NCI-H2227 treated with DMSO at 0.1 percent for 48 hours (cell line): ENCODE results near the gene WDPCP.
A peak's percentile ranks its signal among the peaks of the same experiment; 100 is the strongest.
"Not testable (repeated sequence)": the region's sequence is repeated elsewhere in the genome, so short reads cannot be mapped to it uniquely, and the experiment has no call there.

Experiments used
- DNase-seq: peaks from one replicate; lab custom pipeline; 2025; lab: John Stamatoyannopoulos, UW

WDPCP gene, protein sequence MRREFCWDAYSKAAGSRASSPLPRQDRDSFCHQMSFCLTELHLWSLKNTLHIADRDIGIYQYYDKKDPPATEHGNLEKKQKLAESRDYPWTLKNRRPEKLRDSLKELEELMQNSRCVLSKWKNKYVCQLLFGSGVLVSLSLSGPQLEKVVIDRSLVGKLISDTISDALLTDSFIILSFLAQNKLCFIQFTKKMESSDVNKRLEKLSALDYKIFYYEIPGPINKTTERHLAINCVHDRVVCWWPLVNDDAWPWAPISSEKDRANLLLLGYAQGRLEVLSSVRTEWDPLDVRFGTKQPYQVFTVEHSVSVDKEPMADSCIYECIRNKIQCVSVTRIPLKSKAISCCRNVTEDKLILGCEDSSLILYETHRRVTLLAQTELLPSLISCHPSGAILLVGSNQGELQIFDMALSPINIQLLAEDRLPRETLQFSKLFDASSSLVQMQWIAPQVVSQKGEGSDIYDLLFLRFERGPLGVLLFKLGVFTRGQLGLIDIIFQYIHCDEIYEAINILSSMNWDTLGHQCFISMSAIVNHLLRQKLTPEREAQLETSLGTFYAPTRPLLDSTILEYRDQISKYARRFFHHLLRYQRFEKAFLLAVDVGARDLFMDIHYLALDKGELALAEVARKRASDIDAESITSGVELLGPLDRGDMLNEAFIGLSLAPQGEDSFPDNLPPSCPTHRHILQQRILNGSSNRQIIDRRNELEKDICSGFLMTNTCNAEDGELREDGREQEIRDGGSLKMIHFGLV

DNA sequence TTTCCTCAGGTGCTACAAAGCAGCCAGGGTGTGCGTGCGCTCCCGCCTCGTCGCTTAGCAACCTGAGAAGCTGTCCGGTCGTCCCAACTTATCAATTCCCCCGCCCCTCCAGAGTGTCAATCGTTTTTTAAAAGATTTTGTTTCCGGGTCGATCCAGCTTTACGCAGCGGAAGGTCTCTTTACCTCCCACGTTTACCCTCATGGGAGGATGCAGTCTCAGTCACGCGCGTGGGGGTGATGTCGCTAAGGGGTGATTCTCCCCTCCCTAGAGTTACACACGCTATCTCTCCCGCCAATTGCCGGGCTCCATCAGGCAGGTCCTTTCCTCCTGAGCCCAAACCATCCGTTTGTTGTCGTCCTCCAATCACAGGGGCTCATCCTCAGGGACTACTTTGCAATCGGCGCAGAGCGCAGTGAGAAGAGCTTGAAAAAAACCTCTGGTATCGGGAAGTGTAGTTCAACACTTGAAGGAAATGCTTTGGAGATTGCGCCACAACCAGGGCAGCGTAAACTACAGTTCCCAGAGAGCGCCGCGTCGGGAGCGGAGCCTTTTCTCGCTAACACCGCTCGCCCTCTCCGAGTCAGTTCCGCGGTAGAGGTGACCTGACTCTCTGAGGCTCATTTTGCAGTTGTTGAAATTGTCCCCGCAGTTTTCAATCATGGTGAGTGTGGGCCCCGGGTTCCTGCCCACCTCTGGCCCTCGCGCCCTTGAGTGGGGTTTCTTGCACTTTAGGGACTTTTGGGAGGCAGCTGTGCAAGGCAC lies at the start of gene WDPCP, which contains the start of gene MDH1:
Gene WDPCP, minus strand, starts transcription at position 93 of the 763 bp plus-strand sequence. CDS start 206 bp downstream, outside the sequence.
Gene MDH1, plus strand, starts transcription at position 579 of the 763 bp plus-strand sequence. Its CDS starts 81 bp downstream, at position 660.
- peak; percentile 99 for DNase-seq

DNA sequence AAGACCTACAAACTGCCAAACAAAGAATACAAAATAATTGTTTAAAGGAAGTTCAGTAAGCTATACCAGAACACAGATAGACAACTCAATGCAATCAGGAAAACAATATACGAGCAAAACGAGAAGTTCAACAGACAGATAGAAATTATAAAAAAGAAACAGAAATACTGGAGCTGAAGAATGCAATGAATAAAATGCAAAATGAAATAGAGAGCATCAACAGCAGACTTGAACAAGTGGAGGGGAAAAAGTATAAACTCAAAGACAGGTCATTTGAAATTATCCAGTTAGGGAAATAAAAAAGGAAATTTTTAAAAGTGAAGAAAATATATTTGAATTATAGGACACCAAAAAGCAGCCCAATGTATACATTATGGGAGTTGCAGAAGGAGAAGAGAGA lies 44.1 kb upstream of the WDPCP start:
- no peak for DNase-seq

DNA sequence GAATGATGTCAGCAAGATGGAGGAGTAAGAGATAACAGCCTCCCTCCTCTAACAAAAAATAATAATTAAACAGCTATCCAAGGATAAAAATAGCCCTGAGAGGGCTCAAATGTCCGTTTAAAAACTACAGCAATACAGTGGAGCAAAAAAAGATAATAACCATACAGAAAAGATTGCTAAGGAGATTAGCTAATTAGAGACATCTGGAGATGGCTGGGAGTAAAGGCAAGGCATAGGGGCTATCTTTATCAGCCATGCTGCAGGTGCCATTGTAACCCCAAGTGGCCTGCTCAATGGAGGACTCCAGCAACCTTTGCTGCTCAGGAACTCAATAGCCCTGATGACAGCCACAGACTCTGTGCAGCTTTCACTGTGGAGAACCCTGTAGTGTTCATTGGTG lies 43.2 kb upstream of the WDPCP start:
- no peak for DNase-seq

DNA sequence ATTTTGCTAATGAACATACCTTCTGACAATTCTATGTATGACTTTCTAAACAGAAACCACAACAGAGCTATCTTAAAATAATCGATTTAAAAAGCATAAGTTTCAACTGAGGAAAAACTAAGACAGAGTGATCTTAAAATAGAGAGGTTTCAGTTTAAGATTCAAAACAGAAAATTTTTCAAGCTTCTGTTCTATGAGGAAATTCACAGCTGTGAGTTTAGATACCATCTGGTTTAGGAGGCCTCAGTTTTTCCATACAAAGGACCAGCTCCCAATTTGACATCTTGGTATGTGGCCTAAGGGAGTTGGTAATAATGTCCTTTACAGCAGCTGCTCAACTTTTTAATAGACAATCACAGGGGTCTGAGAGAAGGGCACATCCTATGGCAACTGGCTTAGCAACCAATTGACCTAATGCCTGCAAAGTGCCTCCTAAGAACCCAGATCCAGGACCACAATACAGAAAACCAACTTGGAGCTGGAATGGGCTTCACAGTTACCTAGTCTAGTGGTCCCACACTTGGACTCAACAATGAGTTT lies 40.2 kb upstream of the WDPCP start:
- no peak for DNase-seq

DNA sequence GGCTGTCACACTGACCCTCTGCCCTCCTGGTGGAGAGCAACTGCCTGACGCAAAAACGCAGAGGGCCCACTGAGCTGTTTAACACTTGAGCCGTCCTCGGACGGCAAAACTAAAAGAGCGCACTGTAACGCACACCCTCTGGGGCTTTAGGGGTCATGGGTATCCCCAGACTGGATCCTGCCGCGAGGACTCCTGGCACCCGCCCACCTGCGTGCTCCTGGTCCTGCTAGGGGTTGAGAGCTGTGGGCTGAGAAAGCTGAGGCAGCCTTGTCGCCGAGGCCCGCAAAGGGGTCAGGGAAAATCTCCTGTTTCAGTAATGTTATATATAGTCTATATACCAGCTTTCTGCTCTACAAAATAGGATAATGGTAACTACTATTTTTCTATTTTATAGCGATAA lies 39.6 kb upstream of the WDPCP start:
- DNase-seq: no peak

DNA sequence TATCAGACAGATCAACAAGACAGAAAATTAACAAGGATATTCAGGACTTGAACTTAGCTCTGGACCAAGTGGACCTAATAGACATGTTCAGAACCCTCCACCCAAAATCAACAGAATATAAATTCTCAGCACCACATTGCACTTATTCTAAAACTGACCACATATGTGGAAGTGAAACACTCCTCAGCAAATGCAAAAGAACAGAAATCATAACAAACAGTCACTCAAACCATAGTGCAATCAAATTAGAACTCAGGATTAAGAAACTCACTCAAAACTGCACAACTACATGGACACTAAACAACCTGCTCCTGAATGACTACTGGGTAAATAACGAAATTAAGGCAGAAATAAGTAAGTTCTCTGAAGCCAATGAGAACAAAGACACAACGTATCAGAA lies 35.5 kb upstream of the WDPCP start:
- DNase-seq: not testable (repeated sequence)

DNA sequence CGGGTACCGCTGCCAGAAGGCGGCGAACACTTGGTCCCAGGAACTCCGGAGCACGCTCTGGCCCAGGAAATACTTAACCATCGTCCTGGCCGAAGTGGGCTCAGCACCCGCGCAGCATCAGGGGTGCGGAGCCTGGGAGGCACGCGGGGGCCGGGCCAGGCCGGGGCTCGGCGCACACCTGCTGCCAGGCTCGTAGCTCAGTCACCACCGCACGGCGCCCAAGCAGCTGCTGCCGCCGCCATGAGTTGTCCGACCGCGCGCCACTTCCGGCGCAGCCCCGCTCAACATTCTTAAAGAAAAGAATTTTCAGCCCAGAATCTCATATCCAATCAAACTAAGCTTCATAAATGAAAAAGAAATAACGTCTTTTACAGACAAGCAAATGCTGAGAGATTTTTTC lies 34.5 kb upstream of the WDPCP start:
- no peak for DNase-seq

DNA sequence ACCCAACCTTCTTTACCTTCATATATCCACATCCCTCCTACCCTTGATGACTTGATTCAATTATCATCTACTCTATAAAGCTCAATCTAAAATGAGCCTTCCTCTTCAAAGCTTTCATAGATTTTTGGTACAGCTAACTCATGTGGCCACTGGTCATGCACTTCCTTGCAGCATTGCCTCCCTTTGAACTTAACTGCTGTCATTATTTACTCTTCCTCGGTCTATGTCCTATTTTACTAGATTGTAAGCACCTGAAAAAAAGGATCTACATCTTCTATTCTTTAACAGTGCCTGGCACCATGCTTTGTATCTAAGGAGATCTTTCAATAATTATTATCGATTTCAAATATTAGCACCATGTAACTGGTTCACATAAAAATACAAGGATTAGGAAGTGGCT lies 31.1 kb upstream of the WDPCP start:
- DNase-seq: no peak

DNA sequence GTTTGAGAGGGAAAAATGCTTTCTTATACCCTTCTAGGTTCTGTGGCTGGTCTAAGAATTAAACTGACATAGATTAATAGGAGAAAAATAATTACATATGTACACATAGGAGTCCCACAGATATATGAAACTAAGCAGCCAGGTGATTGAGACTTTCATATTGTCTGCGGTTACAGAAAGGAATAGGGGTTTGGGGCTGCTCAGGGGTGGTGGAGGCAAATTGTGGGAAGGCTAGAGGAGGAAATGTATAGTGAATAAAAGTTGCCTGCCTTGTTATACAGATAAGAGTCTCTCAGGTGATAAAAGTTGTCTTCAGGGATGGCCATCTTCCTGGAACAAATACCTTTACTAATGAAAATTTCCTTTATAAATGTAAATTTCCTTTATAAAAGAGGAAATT lies 29.1 kb upstream of the WDPCP start:
- no peak for DNase-seq

DNA sequence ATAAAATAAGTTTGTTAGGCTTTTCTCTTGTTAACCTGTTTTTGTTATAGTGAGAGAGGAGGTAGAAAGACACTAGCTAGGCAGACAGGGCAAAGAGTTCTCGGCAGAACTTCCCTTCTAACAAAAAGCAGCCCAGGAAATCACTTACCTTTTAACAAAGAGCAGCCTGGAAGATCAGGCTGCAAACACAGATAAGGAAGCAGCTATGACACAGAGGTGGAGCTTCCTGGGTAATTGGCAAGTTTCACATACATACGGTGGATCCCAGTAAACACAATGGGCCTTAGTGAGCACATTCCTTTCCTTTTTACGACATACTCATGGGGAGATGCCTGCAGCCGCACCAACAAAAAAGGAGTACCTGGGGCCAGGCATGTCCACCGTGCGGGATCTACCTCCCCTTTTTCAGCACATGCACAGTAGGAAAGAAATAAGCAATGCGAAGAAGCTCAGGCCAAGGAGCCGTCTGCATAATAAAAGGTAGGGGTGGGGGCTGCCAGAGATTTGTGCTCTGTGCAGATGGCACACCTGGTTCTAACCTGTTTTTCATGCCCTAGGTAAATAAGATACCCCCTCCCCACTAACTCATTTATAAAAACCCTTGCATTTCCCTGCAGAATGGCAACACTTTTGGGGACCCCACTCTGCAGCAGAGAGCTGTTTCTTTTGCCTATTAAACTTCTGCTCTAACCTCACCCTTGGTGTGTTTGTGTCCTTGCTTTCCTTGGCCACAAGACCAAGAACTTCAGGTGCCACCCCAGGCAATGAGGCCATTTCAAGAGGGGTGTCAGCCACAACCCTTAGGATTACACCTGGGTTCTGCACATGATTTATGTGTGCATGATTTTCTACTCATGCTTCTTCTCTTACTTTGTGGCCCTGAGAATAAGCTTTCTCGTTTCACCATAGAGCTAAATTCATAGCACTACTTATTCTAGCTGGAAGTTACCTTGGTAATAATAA lies 27.0 kb upstream of the WDPCP start:
- DNase-seq: no peak

DNA sequence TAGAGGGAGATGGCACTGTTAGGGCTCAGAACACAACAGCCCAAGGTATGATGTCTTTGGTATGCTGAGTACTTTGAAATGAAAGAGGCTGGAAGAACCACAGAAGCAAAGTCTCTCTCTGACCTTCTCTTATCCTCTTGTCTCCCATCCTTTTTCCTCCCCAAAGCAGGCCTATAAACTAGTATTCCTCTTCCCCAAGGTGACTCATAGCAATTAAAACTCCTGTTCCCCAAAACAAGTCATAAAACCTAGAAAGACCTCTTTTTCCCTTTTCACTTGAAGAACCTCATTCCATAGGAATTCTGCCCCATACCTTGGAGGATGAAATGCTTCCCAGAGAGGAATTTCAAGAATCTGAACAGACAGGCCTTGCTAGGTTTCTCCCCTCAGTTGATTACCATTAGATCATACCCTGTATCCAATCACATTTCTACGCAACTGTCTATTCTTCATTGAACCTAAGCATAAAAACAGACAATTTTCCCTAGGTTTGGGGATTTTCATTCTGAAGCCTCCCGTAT lies 26.2 kb upstream of the WDPCP start:
- DNase-seq: no peak

DNA sequence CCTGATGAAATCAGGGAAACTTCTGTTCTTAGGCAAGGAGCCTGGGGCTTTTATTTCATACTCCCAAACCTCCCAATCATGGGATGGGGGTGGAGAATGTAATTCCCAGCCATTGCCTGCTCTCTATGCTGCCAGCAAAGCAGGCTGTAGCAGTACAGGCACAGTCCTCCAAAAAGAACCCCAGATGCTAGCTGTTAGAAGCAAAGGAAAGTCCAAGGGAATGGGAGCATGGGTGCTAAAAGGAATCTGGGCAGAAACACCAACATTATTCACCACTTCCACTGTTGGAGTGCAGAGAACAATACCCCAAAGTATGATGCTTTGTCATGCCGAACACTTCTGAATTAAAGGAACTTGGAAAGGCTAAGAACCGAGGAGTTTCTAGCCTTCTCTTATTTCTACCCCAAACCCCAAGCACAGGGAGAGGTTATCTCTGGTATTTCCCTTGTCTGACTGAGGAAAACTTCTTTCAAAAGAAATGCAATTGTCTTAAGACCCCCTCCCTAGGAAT lies 25.2 kb upstream of the WDPCP start:
- DNase-seq: no peak

DNA sequence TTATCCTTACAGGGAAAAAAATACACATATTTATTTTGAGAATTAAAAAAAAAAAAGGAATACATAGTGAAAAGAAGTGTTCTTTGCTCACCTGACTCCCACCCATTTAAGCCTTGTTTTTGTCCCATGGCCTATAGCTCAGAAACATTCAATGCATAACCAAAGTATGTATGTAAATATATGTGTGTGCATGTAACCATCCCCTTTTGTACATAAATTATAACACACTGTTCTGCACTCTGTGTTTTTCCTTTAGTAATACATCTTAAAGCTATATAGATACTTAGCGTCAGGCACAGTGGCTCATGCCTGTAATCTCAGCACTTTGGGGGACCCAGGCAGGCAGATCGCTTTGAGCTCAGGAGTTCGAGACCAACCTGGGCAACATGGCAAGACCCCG lies 22.2 kb upstream of the WDPCP start:
- DNase-seq: no peak

DNA sequence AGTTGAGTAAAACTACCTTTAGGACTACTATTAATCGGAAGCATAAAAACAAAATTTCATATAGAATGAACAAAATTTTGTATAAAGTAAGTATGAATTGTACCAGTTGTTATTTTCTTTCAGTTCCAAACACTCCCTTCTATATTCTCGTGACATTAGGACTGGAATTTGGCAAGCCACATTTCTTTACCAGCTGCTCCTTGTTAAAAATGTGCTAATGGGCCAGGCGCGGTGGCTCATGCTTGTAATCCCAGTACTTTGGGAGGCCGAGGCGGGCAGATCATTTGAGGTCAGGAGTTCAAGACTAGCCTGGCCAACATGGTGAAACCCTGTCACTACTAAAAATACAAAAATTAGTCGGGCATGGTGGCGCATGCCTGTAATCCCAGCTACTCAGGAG lies 20.6 kb upstream of the WDPCP start:
- DNase-seq: not testable (repeated sequence)

DNA sequence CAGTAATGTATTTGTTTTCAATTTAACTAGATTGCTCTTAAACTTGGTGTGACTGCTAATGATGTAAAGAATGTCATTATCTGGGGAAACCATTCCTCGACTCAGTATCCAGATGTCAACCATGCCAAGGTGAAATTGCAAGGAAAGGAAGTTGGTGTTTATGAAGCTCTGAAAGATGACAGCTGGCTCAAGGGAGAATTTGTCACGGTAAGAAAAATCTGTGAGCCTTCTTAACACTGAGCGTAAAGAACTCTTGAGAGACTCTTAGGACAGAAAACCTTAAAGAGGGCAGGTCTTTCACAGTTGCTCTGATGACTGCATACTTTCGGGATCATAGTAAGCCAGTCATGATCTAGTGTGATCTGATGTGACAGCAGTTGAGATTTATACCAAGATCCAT lies 16.4 kb upstream of the WDPCP start:
- no peak for DNase-seq

DNA sequence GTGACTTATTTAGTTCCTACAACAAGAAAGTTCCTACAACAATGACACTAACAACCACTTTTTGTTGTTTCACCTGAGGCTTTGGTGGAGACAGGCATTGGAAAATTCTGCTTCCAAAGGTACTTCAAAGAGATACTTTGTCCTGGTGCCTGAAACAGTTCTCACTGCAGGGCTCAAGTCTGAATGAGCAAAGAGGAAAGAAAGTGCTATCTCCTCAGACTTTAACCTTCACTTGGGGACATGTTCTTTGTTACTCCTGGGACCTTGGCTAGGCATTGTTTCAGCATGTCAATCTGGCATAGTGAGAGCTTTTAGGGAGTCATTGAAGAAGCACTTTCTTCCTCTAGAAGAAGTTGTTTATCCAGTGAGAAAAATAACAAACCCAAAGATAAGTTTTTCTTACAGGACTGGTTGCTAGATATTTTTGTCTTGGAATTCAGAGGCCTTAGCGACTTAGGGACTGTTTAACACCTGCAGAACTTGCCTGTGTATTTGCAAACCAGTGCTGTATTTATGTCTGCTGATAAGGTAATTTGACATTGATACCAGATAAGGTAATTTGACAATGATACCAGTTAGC lies 12.7 kb upstream of the WDPCP start:
- no peak for DNase-seq

DNA sequence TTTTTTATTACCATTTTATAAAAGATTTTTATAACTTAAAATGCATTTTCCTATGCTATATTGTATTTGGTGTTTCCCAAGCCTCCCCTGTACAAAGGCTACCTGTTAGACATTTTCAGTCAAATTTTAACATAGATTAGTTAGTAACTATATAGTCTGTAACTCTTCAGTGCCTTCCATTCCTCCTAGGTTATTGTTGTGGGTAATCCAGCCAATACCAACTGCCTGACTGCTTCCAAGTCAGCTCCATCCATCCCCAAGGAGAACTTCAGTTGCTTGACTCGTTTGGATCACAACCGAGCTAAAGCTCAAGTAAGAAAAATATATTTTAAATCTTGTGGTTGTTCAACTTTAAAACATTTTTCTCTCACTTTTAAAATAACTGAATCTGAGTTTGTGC lies 10.7 kb upstream of the WDPCP start:
- DNase-seq: no peak

DNA sequence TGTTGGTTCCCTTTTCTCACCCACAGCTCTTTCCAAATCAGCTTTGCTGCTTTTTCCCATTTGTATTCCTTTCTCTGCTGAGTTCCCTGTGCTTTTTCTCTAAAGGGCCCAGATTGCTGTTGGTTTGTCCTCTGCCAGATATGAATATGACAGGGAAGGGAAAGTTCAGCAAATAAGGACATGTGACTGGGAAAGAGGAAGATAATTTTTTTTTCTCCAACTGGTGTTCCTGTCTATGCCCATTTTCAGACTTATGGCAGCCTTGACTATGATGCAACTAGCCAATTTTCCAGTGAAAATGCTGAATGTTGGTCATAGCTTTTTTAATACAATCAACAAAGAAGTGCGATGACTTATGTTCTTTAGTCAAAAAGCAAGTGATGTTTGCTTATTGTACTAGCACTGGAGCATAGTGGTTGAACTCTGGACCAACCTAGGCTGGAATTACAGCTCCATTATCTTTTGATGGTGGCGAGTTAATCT lies 8.2 kb upstream of the WDPCP start:
- DNase-seq: no peak

DNA sequence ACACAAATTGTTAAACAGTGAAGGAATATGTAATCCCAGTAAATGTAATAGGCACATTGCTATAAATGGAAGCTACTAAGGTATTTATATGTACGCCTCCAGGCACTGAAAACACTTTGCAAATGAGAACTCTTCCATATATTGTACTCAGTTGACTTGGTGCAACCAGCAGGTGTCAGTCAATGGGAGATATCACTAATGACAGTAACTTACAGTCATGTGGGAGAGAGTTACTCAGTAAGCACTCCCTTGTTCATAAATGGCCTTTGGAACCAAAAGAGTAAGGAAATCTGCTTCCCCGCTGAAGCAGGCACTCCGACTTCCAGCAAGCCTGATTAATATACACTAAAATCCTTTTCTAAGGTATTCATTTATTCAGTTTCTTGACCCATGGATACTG lies 6.4 kb upstream of the WDPCP start:
- no peak for DNase-seq

DNA sequence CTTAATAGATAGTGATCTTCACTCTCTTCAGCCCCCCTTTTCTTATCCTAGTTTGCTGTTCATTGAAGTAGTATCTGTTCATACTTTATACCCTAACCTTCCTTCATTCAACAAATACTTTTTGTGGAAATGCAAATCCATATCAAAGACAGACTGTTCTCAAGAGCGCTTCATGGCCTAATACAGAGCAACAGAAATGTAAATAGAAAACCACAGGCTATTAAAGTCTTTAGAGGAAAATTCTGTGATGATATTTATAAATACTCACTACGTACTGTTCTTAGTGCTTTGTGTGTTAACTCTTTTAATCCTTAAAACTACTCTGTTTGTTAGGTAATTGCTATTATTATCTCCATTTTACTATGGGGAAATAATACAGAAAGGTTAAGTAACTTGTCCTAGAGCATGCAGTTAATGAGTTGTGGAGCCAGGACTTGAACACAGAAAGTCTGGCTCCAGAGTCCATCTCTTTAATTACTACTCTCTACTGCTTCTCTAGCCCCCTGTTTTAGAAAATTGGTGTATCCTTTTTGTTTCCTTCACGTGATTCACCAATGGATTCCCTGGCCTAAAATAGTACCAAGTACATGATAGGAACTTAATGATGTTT lies 3.4 kb upstream of the WDPCP start:
- DNase-seq: peak; percentile 17
